Measurements from ENCODE around the gene RPL36.

- TF ChIP-seq CTCF (IDR thresholded peaks at IDR 0.05; ENCODE audit: insufficient read depth, low read length, poor library complexity, severe bottlenecking), result no peak
- no peak for TF ChIP-seq EZH2phosphoT487 (conservative IDR thresholded peaks at IDR 0.05; ENCODE audit: low read length)
These were observed 21.6 kb downstream of the RPL36 start for GRCh38 chr19:5711713-5712161.
